Sigmoid colon (tissue), 4 donors: ENCODE data around the gene KCNH4.

Experiments used
- CTCF ChIP-seq, 4 experiments: fragments of 450-650 bp in 3 of 4; fragments of 200-600 bp in 1 of 4; IDR thresholded peaks; one replicate each; pipeline ENCODE4 v1.5.1; 2016 to 2019; ENCODE audit warnings: antibody characterized with exemption in 4 of 4, mild to moderate bottlenecking in 3 of 4, moderate library complexity in 2 of 4
- POLR2A ChIP-seq, 2 donors: fragments of 450-650 bp; IDR thresholded peaks; one replicate each; pipeline ENCODE4 v1.6.1; 2016; ENCODE audit warnings: antibody characterized with exemption in 2 of 2, mild to moderate bottlenecking in 2 of 2, moderate library complexity in 2 of 2
- POLR2AphosphoS5 ChIP-seq, 4 donors: sonication (generic); formaldehyde crosslinking; IDR thresholded peaks; one replicate each; pipeline ENCODE4 v1.6.1; 2017; ENCODE audit warnings: antibody characterized with exemption in 4 of 4

- no peak for TF ChIP-seq CTCF (IDR thresholded peaks at IDR 0.05)
- TF ChIP-seq POLR2A (IDR thresholded peaks at IDR 0.05) = no peak
- no peak for TF ChIP-seq POLR2AphosphoS5 (IDR thresholded peaks at IDR 0.05)
Measured at GRCh38 chr17:42163696-42164407, 17.1 kb downstream of the KCNH4 start.
